HG03520 (cell line): Measurements from ENCODE around the gene SPATA31D3.
"Not testable (repeated sequence)": the region's sequence is repeated elsewhere in the genome, so short reads cannot be mapped to it uniquely, and the experiment has no call there.

Experiments used
- ATAC-seq: cut with Tn5 transposase; IDR thresholded peaks from one replicate; pipeline ENCODE4 v1.9.1; 2021; ENCODE audit warnings: mild to moderate bottlenecking, moderate library complexity; ENCODE audit not compliant: unreplicated experiment

The SPATA31D3 gene

DNA sequence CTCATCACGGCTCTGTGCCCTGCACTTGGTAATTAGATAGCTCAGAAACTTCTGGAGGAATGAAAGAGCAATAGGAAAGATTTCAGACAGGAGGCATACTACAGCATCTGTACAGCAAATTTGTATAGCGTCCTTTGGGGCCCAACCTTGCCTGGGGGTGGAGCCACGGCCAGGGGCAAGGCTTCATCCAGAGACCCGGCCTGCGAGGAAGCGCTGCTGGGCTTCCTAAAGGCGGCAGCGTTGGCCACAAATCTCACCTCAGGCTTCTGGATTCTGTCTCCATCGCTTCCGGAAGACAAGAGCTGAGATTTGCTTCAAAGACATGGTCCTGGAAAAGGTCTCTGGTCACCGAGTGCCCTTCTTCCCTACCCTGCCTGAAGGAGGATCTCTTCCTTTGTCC is 33.1 kb downstream of the SPATA31D3 start:
- no peak for ATAC-seq

DNA sequence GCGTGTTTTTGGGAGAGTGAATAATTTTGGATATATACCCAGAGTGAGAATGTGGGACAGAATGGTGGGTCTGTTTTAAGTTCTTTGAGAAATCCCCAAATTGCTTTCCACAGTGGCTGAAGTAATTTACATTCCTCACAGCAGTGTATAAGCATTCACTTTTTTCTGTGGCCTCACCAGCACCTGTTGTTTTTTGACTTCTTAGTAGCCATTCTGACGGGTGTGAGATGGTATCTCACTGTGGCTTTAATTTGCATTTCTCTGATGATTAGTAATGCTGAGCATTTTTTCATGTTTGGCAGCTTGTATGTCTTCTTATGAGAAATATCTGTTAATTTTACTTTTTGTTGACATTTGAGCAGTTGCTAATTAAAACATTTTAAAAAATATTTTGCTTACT is 35.9 kb downstream of the SPATA31D3 start:
- no peak for ATAC-seq

DNA sequence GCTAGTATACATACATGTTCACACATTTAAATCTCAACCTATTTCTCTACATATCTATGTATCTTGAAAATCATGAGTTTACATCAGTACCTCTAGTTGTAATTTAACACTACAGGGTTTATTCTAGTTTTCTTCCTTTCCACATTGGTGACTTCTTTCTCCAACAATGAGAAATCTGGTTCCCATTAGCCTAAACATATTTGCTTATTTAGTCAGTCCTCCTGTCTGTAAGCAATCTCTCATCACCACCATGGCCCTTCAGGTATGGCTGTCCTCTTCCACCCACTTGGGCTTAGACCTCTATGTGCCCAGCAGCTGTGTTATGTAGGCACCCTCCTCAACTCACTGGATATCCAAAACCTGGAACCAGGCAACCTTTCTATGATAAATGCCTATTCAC is 37.3 kb downstream of the SPATA31D3 start:
- ATAC-seq: no peak

DNA sequence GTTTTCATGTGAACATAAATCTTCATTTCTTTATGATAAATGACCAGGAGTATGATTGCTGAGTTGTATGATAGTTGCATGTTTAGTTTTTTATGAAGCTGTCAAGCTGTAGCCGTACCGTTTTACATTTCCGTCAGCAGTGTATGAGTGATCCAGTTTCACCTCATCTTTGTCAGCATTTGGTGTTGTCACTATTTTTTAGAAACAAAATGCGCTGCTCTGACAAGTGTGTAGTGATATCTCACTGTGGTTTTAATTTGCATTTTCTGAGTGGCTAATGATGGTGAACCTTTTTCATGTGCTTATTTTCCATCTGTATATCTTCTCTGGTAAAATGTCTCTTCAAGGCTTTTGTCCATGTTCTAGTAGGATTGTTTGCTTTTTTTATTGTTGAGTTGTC is 38.6 kb downstream of the SPATA31D3 start:
- ATAC-seq: no peak

DNA sequence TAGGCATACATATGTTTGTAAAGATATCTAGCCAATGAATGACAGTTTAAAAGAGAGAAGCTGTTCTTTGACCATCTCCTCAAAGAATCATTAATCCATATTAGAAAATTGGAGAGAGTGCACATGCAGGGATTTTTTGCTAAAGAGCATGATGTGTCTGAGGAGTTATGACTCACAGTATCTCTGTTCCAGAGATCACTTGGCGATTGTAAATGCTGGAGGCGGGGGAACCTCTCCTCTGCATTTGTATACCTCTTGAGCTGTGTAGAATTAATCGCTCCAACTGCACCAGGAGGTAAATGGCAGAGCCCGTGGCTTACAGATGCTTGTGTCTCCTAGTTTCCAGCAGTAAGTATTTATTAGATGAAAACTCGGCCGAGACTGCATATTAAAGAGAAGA is 41.6 kb downstream of the SPATA31D3 start:
- ATAC-seq: no peak

DNA sequence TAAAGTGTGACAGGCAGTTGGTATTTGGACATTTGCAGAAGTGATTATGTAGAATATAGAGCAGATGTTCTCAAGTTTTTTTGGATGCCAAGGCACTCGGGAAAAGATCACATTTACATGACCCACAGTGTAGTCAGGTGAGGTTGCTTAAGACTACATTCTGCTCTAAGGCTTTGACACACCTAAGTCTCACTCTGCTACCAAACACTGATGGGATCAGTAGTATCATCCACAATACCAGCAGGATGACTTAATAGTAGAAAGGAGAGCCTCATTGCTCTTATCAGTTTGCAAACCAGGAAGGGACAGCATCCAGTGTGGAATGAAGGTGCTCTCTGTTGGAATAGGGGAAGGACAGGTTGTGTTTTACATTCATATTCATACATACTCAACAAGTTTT is 42.8 kb downstream of the SPATA31D3 start:
- no peak for ATAC-seq

DNA sequence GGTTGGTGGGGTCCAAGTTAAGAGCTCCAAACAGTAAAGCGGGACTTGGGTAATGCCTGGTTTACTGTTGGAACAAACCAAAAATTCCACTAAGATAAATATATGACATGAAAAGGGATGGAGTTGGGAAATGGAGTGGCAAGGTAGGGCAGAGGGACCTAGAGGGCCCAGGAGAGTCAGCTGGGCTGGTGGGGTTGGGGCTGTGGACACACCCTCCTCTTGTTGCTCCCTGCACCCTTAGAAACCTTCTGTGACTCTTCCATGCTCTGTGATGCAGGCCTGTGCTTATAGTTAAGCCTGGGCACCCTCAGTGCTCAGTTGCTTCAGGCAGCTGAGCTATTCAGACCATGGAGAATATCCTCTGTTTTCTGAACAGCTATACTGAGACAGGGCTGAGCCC is 45.2 kb downstream of the SPATA31D3 start, which contains the start of gene SPATA31D1:
Gene SPATA31D1, plus strand, starts transcription at position 301 of the 400 bp plus-strand sequence. Its CDS starts 47 bp downstream, at position 348.
- not testable (repeated sequence) for ATAC-seq

DNA sequence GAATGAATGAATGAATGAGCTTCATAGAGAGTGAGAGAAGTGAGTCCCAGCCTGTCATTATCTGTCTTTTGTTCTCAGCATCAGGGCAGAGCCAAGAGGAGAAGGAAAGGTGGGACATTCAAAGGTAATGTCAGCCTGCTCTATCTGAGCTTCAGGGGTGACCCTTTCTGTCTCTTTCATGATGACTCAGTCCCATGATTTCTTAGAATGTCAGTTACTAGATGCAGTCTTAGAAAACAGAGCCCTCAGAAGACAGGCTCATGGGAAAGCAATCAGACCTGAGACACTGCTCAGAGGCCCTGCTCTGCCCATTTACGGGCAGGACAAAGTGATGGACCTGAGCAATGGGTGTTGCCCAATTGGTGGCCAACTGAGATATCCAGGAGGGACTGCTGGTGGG is 46.4 kb downstream of the SPATA31D3 start:
- no peak for ATAC-seq

DNA sequence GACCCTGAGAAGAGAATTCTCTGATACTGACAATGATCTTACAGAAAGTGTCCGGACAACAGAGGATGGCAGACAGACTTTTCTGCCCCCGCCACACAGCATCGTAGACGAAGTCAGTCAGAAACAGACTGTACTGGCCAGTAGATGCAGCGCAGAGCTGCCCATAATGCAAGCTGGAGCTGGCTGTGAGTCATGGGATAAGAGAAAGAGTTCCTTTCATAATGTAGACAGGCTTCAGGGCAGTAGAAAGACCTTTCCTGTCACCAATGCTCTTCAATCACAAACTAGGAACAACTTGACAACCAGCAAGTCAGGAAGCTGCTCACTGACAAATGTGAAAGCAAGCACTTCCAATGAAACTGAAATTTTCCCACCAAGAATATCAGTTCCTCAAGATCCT is 50.4 kb downstream of the SPATA31D3 start:
- ATAC-seq: no peak
